Tibial nerve (tissue), 4 donors: Measurements from ENCODE around the gene S1PR3. TPM values are rescaled to one million over a fixed set of nuclear protein-coding genes. Genes with fewer than 3 reads are reported as not detected.

Experiments
- DNase-seq, 2 donors: peaks; one replicate each; pipeline ENCODE4 v3.0.0-alpha.2; 2019; ENCODE audit warnings: low spot score in 2 of 2
- H3K27ac ChIP-seq, 4 donors: fragments of 200-600 bp; sonication (generic) in 3 of 4; one replicate each; pipeline ENCODE4 v1.5.1; 2017 to 2019; ENCODE audit warnings: mild to moderate bottlenecking in 1 of 4
- H3K27me3 ChIP-seq, 2 donors: fragments of 200-600 bp; sonication (generic) in 1 of 2; one replicate each; pipeline versions ENCODE4 v1.5.1 to v1.6.0; 2017 to 2019
- H3K36me3 ChIP-seq, 3 donors: fragments of 200-600 bp; sonication (generic); one replicate each; pipeline ENCODE4 v1.5.1; 2018 to 2019
- H3K4me1 ChIP-seq, 4 donors: fragments of 200-600 bp; sonication (generic) in 3 of 4; one replicate each; pipeline ENCODE4 v1.5.1; 2017 to 2019
- H3K4me3 ChIP-seq, 4 donors: fragments of 200-600 bp; sonication (generic) in 3 of 4; one replicate each; pipeline ENCODE4 v1.5.1; 2017 to 2019; ENCODE audit warnings: mild to moderate bottlenecking in 1 of 4, moderate library complexity in 1 of 4
- H3K9me3 ChIP-seq, 4 donors: fragments of 200-600 bp; sonication (generic) in 3 of 4; one replicate each; pipeline ENCODE4 v1.5.1; 2017 to 2019
- EP300 ChIP-seq, 2 donors: sonication (generic); formaldehyde crosslinking; IDR thresholded peaks; one replicate each; pipeline ENCODE4 v1.6.1; 2017; ENCODE audit warnings: antibody characterized with exemption in 2 of 2, mild to moderate bottlenecking in 1 of 2
- POLR2A ChIP-seq, 2 donors: fragments of 450-650 bp; IDR thresholded peaks; one replicate each; pipeline ENCODE4 v1.6.1; 2017; ENCODE audit warnings: antibody characterized with exemption in 2 of 2, mild to moderate bottlenecking in 2 of 2, moderate library complexity in 2 of 2
- WGBS, 2 donors: methylation state at CpG; one replicate each; pipeline ENCODE4 v1.1.5; 2018; 5-methylcytosine and 5-hydroxymethylcytosine counted together
- total RNA-seq, 4 donors: library from RNA; depleted of rRNA; stranded (reverse); fragments of >200 nt; gene quantifications; one replicate each; pipeline ENCODE4 v1.1.0, GENCODE V29; 2016
- TF ChIP-seq, protein P1 (sequence below), 5 experiments: fragments of 200-600 bp in 3 of 5; fragments of 450-650 bp in 2 of 5; sonication (generic) in 3 of 5; IDR thresholded peaks; one replicate each; pipeline ENCODE4 v1.5.1; 2016 to 2019; ENCODE audit warnings: antibody characterized with exemption in 5 of 5, mild to moderate bottlenecking in 3 of 5, moderate library complexity in 2 of 5

The S1PR3 gene
- total RNA-seq, 4 donors from 2014 or later: 13.0 to 25.8 (median 14.5) TPM

- Histone ChIP-seq H3K9me3 (peaks cover 0 to 19% (median 7%) of the 10 kb centered on the region in 4 donors), H3K27me3 (no peaks in the 10 kb centered on the region), H3K36me3 (no peaks in the 10 kb centered on the region), H3K4me1 (peaks cover 0 to 14% (median 6%) of the 10 kb centered on the region in 4 donors), H3K4me3 (no peak overlapping the region), H3K27ac (peak overlapping the region in 2 of 4 donors; percentile 28 to 33)
- WGBS, 2 donors: 55 to 58% methylated on average over 3 of the region's 3 CpGs
- no peak for DNase-seq
- peak in 1 of 2 donors; percentile 9 for TF ChIP-seq EP300 (IDR thresholded peaks at IDR 0.05)
- TF ChIP-seq, protein P1, sequence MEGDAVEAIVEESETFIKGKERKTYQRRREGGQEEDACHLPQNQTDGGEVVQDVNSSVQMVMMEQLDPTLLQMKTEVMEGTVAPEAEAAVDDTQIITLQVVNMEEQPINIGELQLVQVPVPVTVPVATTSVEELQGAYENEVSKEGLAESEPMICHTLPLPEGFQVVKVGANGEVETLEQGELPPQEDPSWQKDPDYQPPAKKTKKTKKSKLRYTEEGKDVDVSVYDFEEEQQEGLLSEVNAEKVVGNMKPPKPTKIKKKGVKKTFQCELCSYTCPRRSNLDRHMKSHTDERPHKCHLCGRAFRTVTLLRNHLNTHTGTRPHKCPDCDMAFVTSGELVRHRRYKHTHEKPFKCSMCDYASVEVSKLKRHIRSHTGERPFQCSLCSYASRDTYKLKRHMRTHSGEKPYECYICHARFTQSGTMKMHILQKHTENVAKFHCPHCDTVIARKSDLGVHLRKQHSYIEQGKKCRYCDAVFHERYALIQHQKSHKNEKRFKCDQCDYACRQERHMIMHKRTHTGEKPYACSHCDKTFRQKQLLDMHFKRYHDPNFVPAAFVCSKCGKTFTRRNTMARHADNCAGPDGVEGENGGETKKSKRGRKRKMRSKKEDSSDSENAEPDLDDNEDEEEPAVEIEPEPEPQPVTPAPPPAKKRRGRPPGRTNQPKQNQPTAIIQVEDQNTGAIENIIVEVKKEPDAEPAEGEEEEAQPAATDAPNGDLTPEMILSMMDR (IDR thresholded peaks at IDR 0.05): no peak
Measured at GRCh38 chr9:89026876-89027275, 35.6 kb downstream of the S1PR3 start.

DNA sequence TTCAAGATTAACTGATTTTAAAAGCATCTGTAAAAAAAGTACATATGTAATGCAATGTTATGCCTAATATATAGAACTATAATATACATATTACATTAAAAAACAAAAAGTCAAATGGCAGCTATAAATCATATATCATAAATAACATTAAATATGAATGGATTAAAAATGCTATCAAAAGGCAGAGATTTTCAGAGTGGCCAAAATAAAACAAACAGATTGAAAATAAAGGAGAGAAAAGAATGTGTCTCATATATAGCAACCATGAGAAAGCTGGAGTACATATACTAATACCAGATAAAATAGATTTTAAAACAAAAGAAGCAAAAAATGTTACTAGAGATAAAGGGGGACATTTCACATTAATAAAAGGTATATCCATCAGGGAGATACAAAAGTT is 38.5 kb downstream of the S1PR3 start:
- H3K9me3 ChIP-seq: peaks cover 0 to 19% (median 7%) of the 10 kb centered on the region in 4 donors
- H3K27ac ChIP-seq: no peak overlapping the region
- H3K27me3 ChIP-seq: no peaks in the 10 kb centered on the region
- TF ChIP-seq EP300 (IDR thresholded peaks at IDR 0.05): no peak
- no peak for TF ChIP-seq POLR2A (IDR thresholded peaks at IDR 0.05)
- TF ChIP-seq, protein P1 (IDR thresholded peaks at IDR 0.05): no peak
- H3K4me3 ChIP-seq: no peak overlapping the region
- no peaks in the 10 kb centered on the region for H3K4me1 ChIP-seq
- no peaks in the 10 kb centered on the region for H3K36me3 ChIP-seq
- no peak for DNase-seq

GRCh38 chr9:89032173-89032572 is 40.9 kb downstream of the S1PR3 start:
- H3K36me3 ChIP-seq: no peaks in the 10 kb centered on the region
- no peaks in the 10 kb centered on the region for H3K27me3 ChIP-seq
- H3K4me3 ChIP-seq: no peak overlapping the region
- TF ChIP-seq, protein P1 (IDR thresholded peaks at IDR 0.05): no peak
- TF ChIP-seq POLR2A (IDR thresholded peaks at IDR 0.05) (no peak), EP300 (IDR thresholded peaks at IDR 0.05) (no peak)
- no peak overlapping the region for H3K27ac ChIP-seq
- 86 to 90% methylated on average over 5 of the region's 5 CpGs for WGBS, 2 donors
- no peaks in the 10 kb centered on the region for H3K4me1 ChIP-seq
- peaks cover 0 to 19% (median 7%) of the 10 kb centered on the region in 4 donors for H3K9me3 ChIP-seq
- no peak for DNase-seq

- TF ChIP-seq, protein P1 (IDR thresholded peaks at IDR 0.05): no peak
- TF ChIP-seq EP300 (IDR thresholded peaks at IDR 0.05): no peak
- TF ChIP-seq POLR2A (IDR thresholded peaks at IDR 0.05): no peak
- Histone ChIP-seq H3K36me3 (no peaks in the 10 kb centered on the region), H3K4me3 (no peak overlapping the region), H3K27ac (no peak overlapping the region), H3K27me3 (no peaks in the 10 kb centered on the region), H3K4me1 (peaks cover 0 to 2% (median 0%) of the 10 kb centered on the region in 4 donors), H3K9me3 (peaks cover 0 to 19% (median 7%) of the 10 kb centered on the region in 4 donors)
- WGBS, 2 donors: 78 to 90% methylated on average over 5 of the region's 5 CpGs
- DNase-seq: no peak
Measured at GRCh38 chr9:89032661-89033060, 41.4 kb downstream of the S1PR3 start.

- TF ChIP-seq EP300 (IDR thresholded peaks at IDR 0.05): no peak
- no peak for TF ChIP-seq POLR2A (IDR thresholded peaks at IDR 0.05)
- TF ChIP-seq, protein P1 (IDR thresholded peaks at IDR 0.05): no peak
- Histone ChIP-seq H3K36me3 (no peaks in the 10 kb centered on the region), H3K27ac (no peak overlapping the region), H3K4me1 (peaks cover 0 to 16% (median 4%) of the 10 kb centered on the region in 4 donors), H3K27me3 (no peaks in the 10 kb centered on the region), H3K9me3 (no peaks in the 10 kb centered on the region), H3K4me3 (no peak overlapping the region)
- WGBS, 2 donors: 44 to 52% methylated on average over 8 of the region's 8 CpGs
- no peak for DNase-seq
Measured at GRCh38 chr9:89036383-89036782, 45.1 kb downstream of the S1PR3 start.
